ENCODE data around the gene ZNF208.

GRCh38 chr19:21940684-21941083 lies 70.1 kb downstream of the ZNF208 start:
- TF ChIP-seq POLR2AphosphoS5 (IDR thresholded peaks at IDR 0.05) (no peak), CTCF (IDR thresholded peaks at IDR 0.05) (no peak)

Data from suprapubic skin (tissue), 3 donors.